NCI-H2227 treated with DMSO at 0.1 percent for 48 hours (cell line): ENCODE measurements around the gene ADRM1.

Experiments used
- DNase-seq: peaks from one replicate; lab custom pipeline; 2025; lab: John Stamatoyannopoulos, UW

The ADRM1 gene

GRCh38 chr20:62325172-62325905 is 22.5 kb downstream of the ADRM1 start:
- DNase-seq, result no peak

- no peak for DNase-seq
These were observed 23.8 kb downstream of the ADRM1 start for GRCh38 chr20:62326559-62326958.

DNA sequence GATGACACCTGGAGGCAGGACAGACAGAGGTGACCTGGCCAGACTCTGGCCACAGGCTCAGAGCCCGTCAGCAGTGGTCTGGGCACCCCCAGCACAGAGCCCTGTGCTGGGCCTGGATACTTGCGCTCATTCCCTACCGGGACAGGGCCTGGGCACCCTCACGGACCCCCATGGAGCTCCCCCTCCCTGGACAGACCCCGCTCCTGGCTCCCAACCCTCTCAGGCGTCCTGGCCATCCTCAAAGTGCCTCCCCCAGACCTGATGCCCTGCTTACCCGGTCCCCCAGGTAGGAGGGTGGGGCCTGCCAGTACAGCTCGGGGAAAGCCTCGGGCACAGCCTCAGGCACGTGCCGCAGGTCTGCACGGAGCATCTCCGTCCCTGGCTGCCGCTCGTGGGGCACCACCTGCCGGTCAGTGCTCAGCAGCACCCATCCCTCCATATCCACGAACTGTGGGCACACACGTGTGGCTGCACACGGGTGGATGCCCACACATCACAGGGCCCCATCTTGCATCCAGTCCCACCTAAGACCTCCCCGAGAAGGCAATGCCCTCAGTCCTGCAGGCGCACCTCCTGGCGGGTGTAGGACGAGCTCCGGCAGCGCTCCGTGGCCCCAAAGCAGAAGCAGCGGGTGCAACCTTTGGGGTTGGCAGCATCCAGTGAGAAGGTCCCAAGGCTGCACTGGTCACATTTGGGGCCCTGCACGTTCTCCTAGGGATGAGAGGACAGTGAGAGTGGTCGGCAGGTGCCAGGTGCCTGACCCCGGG is 24.3 kb downstream of the ADRM1 start:
- DNase-seq, result no peak

DNA sequence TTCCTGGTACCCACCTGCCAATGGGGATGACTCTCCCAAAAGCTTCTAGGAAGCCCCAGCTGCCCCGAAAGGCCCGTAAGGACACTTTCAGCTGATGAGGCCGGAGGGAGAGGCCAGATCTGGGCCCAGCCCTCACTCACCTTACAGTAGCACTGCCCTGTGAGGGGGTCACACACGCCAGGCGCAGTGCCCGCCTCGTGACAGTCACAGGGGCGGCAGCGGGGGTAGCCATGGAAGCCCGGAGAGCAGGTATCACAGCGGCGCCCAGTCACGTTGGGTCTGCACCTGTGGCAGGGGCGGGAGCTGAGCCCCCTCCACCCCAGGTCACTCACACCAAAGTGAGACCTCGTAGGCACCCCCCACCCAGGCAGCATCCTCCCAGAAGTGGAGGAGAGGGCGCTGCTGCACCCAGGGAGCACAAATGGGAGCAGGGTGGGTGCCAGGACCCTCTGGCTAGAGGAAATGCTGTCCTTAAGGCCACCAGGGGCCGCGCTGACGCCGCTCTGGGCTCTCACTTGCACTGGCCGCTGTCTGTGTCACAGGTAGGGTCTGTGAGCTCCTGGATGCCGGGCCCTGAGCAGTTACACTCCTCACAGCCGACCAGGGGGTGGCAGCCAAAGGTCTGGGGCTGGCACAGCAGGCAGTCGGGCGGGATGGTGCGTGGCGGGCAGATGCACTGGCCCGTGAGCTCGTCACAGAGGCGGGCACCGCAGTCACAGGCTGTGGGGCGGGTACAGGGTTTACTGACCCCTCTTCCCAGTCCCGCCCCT is 25.1 kb downstream of the ADRM1 start:
- DNase-seq, result no peak

- no peak for DNase-seq
These were observed 26.0 kb downstream of the ADRM1 start for GRCh38 chr20:62328684-62329388.

GRCh38 chr20:62329389-62330377 is 26.9 kb downstream of the ADRM1 start:
- DNase-seq, result no peak

GRCh38 chr20:62330576-62331317 is 27.9 kb downstream of the ADRM1 start:
- no peak for DNase-seq

DNA sequence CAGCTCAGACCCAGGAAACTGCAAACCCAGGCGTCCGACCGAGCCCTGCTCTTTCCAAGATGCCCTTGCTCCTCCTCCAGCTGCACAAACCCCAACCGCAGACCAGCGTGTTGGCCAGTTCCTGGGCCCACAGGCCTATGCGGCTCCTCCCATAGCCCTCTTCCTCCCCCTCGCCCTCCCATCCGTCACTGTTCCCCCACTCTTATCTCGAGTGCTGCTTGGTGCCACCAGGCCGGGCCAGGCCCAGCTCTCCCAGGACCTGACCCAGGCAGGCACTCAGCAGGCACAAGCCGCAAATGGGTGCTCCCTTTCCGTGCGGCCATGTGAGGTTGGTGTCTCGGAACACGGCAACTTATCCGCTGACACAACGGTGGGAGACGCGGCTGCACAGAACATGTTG is 28.6 kb downstream of the ADRM1 start:
- no peak for DNase-seq

DNA sequence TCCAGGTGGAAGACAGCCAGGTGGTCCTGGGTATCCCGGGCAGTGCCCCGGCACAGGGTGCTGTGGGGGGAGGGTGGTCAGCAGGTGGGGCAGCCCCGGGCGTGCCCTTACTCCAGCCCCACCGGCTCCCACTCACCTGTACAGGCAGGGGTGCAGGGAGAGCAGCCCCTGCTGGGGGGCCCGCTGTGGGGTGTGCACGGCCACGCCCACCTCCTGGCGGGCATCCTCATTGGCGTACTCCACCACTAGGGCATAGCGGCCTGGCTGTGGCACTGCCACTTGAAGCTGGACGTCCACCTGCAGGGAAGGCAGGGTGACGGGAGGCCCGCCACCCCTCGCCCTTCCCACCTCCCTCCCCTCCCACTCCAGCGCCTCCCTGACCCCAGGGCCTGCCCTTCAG is 29.6 kb downstream of the ADRM1 start:
- no peak for DNase-seq

- no peak for DNase-seq
These were observed 30.4 kb downstream of the ADRM1 start for GRCh38 chr20:62332989-62333819.

DNA sequence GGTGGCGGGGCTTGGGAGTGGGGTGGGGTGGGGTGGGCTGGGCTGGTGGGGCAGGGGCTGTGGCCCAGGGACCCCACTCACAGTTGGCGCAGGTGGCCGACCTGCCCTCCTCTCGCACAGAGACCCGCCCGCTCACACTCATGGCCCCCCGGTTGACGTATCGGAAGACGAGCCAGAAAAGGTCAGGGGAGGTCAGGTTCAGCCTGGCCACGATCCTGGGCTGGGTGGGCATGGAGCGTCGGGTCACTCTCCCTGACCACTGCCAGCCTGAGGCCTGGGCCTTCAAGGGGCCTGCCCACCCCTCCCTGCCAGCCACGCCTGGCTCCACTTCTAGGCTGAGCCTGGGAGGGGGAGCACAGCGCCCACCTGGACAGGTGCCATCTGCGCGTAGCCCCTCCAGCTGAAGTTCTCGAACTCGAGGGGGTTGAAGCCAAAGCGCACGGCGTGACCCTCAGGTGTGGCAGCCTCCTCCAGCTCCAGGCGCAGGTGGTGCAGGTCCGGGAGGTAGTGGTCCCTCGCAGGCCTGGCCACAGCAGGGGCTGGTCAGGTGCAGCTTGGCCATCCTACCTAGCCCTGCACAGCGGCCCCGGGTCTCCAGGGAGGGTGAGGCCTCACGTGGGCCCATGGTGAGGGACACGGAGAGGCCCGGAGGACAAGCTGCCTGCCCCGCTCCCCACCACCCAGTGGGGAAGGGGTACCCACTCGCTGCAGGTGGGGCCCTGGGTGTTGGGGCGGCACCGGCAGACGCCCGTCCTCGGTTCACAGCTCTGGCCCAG is 31.2 kb downstream of the ADRM1 start:
- no peak for DNase-seq

DNA sequence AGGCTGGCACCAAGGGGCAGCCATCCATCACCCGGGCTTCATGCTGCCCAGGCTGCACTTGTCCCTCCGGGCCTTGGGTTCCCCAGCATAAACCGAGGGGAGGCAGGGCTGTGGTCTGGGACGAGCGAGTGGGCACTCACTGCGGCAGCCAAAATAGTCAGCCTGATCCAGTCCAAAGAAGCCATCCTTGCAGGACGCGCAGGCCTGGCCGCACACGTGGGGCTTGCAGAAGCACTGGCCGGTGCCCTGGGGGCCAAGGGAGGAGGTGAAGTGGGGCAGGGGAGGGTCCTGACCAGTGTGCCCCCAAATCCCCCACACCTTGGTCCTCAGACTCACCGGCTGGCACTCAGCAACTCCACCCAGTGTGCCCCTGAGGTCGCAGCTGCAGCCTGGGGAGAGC is 32.1 kb downstream of the ADRM1 start:
- DNase-seq, result no peak

DNA sequence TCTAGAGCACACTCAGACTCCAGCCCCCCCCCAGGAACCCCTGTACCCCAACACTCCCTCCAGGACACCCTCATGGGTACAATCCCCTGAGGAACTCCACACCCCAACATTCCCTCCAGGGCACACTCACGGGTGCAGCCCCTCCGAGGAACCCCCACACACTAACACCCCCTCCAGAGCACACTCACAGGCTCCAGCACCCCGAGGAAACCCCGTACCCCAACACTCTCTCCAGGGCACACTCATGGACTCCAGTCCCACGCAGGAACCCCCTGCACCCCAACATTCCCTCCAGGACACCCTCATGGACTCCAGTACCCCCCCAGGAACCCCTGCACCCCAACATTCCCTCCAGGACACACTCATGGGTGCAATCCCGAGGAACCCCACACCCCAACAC is 32.7 kb downstream of the ADRM1 start:
- no peak for DNase-seq

DNA sequence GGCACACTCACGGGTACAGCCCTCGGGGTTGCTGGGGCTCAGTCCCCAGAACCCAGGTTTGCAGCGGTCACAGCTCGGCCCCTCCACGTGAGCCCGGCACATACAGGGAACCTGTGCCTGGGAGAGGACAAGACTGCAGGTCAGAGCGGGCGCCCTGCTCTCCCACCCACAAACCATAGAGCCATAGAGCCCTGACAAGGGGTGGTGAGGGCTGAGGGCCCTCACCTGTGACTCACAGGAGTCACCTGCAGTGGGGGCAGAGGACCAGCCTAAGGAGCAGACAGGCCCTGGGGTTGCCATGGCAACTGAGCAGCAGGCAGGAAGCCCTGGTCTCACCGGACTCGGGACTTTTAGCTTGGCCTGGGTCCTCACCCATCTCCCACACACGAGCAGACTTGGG is 33.5 kb downstream of the ADRM1 start:
- no peak for DNase-seq

DNA sequence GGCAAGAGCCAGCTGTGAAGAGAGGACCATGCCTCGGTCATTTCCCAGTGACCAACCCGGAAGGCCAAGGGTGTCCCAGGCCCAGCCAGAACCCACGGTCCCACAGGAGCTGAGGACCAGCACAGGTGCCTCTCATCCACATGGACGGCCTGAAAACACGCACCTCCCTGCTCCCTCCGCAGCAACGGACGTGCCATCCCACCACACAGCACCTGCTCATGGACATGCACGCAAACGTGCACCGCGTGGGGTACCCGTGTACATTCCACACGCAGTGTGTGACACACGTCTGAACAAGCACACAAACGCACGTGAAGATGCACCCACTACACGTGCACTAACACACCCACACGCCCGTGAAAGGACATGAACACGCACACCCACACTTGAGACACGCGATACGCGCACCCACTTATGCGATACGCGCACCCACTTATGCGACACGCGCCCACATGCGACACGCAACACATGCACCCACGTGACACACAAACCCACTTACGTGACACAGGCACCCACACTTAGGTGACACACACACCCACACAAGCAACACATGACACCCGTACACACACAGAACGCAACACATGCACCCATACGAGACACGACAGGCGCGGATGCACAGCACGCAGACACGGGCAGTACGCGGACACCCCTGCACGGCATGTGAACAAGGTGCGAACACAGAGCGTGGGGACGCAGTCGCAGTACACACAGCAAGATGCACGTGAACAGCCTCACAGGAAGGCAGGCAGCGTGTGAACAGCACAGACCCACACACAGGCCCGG is 34.2 kb downstream of the ADRM1 start:
- no peak for DNase-seq

- DNase-seq, result no peak
These were observed 34.9 kb downstream of the ADRM1 start for GRCh38 chr20:62337558-62338293.

- no peak for DNase-seq
These were observed 35.5 kb downstream of the ADRM1 start for GRCh38 chr20:62338294-62338620.
